RWPE1 (cell line): ENCODE results near the gene TUBB3.
A peak's percentile ranks its signal among the peaks of the same experiment; 100 is the strongest.
"Not testable (repeated sequence)": the region's sequence is repeated elsewhere in the genome, so short reads cannot be mapped to it uniquely, and the experiment has no call there.

ENCODE experiments used
- CTCF ChIA-PET: fragments of 350-600 bp; sonication (Branson Sonifier 250); formaldehyde crosslinking; extraction: SDS; loops from one replicate; lab custom pipeline; 2021; lab: Yijun Ruan, JAX
- POLR2A ChIA-PET: fragments of 400-600 bp; formaldehyde crosslinking; extraction: SDS; loops from one replicate; lab custom pipeline; 2020; ENCODE audit warnings: antibody characterized with exemption; ENCODE audit not compliant: low non-redundant PET; lab: Yijun Ruan, JAX
- DNase-seq: peaks from one replicate; pipeline ENCODE4 v3.0.0; 2012; ENCODE audit warnings: low spot score
- H3K27ac ChIP-seq: fragments of 450-650 bp; 2 replicates; pipeline ENCODE4 v1.5.1; 2017
- TF ChIP-seq, protein P1 (sequence below): fragments of 450-650 bp; conservative IDR thresholded peaks from 2 replicates; pipeline ENCODE4 v1.5.1; 2017; ENCODE audit warnings: low read depth, mild to moderate bottlenecking

TUBB3 gene

DNA sequence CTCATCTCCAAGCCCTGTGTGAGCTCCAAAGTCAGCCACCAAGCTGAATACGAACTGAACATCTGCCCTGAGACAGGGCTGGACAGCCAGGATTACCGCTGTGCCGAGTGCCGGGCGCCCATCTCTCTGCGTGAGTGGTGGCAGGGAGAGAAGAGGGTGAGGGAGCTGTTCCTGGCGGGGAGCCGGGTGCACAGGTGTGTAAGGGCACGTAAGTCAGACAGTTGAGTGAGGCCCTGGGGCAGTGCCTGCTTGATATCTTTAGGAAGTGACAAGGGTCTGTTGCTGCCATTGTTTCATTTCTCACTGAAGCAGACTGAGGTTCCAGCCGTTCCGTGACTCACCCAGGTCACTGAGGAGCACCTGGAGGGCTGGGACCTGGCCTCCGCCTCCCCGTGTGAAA lies 37.8 kb downstream of the TUBB3 start:
- 0 out of 2 replicates have a peak overlapping the region, but pooled peaks have one; percentile 3 for H3K27ac ChIP-seq
- TF ChIP-seq, protein P1, sequence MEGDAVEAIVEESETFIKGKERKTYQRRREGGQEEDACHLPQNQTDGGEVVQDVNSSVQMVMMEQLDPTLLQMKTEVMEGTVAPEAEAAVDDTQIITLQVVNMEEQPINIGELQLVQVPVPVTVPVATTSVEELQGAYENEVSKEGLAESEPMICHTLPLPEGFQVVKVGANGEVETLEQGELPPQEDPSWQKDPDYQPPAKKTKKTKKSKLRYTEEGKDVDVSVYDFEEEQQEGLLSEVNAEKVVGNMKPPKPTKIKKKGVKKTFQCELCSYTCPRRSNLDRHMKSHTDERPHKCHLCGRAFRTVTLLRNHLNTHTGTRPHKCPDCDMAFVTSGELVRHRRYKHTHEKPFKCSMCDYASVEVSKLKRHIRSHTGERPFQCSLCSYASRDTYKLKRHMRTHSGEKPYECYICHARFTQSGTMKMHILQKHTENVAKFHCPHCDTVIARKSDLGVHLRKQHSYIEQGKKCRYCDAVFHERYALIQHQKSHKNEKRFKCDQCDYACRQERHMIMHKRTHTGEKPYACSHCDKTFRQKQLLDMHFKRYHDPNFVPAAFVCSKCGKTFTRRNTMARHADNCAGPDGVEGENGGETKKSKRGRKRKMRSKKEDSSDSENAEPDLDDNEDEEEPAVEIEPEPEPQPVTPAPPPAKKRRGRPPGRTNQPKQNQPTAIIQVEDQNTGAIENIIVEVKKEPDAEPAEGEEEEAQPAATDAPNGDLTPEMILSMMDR = no peak
- DNase-seq = no peak
- ChIA-PET POLR2A (no interaction called here), CTCF (interaction anchor here (0.6 kb wide), 1 partner anchor 909 kb away, joined by 3 read pairs; no protein-coding TSS in a partner anchor)

DNA sequence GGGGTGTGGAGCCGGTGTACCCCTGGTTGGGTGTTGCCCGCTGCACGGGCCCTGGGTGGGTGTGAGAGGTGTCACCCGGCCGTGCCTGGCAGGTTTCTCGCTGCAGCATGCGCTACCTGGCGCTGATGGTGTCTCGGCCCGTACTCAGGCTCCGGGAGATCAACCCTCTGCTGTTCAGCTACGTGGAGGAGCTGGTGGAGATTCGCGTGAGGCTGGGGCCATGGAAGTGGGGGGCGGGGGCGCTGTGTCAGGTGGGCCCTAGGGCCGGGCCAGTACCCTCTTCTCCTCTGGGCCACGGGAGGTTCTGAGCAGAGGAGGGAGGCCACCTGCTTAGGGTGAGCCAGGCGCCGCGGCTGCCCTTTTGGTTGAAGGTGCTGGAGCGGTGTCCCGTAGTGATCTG lies 38.8 kb downstream of the TUBB3 start:
- H3K27ac ChIP-seq = peak overlapping the region; percentile 3; the same call in 1 of the 2 replicates
- ChIA-PET CTCF (no interaction called here), POLR2A (no interaction called here)
- TF ChIP-seq, protein P1 = no peak
- no peak for DNase-seq

DNA sequence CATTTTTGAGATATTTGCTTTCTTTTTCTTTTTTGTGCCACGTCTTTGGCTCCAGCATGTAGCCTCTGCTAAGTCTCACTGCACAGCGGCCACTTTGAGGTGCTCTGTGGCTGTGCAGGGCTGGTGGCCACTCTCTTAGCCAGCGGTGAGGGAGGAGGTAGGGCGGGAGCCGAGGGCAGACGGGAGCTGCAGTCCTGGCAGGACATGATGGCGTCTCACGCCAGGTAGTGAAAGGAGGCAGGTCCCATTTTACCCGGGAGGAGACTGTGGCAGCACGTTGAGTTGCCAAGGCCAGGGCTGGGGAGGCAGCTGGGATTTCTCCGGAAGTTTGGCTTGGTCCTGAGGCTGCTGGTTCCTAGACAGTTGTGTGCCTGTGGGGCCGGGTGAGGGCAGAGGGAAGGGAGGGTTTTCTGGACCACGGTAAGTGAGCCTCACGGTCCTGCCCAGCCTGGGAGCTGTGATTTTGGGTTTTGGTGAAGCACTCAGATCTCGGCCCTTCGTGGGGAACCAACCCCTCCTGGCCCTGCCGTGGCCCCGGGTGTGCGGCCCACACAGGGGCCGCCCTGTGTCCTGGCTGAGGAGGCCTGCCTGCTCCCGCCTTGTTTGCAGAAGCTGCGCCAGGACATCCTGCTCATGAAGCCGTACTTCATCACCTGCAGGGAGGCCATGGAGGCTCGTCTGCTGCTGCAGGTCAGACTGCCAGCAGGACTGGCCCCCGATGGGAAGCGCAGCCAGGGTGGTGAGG lies 39.8 kb downstream of the TUBB3 start:
- no peak for DNase-seq
- TF ChIP-seq, protein P1 = no peak
- H3K27ac ChIP-seq = peak overlapping the region; percentile 15; the same call in 1 of the 2 replicates
- ChIA-PET POLR2A (no interaction called here), CTCF (interaction anchor here (0.6 kb wide), 2 partner anchors 42 to 78 kb away, joined by 3 read pairs; no protein-coding TSS in a partner anchor)

DNA sequence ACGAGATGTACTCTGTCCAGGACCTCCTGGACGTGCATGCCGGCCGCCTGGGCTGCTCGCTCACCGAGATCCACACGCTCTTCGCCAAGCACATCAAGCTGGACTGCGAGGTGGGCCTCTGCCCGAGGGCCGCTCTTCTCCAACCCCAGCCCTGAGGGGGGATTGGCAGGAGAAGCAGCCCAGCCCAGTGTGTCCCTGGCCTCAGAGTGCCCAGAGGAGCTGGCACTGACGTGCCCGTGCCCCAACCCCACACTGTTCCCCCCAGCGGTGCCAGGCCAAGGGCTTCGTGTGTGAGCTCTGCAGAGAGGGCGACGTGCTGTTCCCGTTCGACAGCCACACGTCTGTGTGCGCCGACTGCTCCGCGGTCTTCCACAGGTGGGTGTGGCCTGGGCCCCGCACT lies 41.1 kb downstream of the TUBB3 start:
- POLR2A ChIA-PET = no interaction called here
- no peak for DNase-seq
- TF ChIP-seq, protein P1 = no peak
- H3K27ac ChIP-seq = no peak overlapping the region
- CTCF ChIA-PET = no interaction called here

DNA sequence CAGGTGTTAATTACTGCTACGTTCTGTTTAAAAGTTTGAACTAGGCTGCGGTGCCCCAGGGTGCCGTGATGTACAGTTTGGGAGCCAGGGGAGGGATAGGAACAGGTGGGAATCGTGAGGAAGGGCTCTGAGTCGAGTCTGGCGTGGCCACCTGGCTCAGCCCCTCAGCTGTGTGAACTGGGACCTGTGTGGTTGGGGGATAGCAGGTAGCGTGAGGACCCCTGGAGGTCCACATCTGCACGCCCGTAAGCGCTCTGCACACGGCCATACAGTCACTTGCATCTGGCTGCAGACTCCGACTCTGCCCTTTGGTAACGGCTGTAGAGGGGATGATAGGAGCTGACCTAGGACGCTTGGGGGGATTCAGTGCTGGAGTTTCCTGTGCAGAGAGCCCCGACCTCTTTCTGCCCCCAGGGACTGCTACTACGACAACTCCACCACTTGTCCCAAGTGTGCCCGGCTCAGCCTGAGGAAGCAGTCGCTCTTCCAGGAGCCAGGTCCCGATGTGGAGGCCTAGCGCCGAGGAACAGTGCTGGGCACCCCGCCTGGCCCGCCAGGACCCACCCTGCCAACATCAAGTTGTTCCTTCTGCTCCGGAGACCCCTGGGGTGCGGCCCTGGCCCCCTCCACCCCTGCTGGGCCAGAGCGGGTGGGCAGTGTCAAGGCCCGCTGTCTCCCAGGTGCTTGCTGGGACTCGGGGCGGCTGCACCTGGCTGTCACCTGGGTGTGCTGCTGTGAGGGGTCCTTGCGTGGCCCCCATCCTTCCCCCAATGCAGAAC lies 42.5 kb downstream of the TUBB3 start:
- POLR2A ChIA-PET = no interaction called here
- TF ChIP-seq, protein P1 = no peak
- DNase-seq = no peak
- CTCF ChIA-PET = no interaction called here
- no peak overlapping the region for H3K27ac ChIP-seq

DNA sequence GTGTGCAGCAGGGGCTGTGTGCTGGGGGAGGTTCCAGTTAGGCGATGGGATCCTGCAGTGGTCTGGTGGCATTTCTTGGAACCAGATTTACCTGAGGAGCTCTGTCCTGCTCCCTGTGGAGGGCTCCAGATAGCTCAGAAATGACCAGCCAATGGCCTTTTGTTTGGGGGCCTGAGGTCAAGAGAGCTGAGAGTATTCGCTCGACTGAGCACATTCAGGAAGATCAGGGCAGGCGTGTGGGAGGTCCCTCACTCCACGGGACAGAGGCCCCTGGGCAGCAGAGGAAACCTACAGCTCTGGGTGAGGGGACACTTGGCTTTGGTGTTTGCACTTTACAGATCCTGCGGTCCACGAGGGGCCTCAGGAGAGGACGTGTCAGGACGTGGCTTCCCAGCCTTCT lies 43.6 kb downstream of the TUBB3 start:
- CTCF ChIA-PET = no interaction called here
- TF ChIP-seq, protein P1 = no peak

DNA sequence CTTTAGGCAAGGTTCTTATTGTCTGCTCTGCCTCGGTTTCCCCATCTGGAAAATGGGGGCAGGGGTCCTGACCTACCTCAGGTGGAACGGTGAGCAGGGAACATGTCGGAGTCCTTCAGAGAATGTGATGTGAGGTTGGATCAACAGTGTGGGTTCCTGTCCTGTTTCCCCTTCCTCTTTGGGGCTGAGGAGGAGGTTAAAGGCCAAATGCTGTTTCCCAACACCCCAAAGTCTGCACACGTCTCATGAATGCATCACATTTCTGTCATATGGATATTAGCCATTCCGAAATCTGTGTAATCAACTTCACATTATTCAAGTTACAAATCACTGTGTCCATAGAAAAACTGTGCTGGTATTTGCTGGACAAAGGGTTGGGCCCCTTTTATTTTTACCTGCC lies 44.3 kb downstream of the TUBB3 start:
- H3K27ac ChIP-seq = peak overlapping the region; percentile 36
- CTCF ChIA-PET, DNase-seq, POLR2A ChIA-PET: not testable (repeated sequence)

More for the DNA sequence above, 43.6 kb downstream of the TUBB3 start:
- POLR2A ChIA-PET = no interaction called here
- no peak for DNase-seq
- H3K27ac ChIP-seq = no peak overlapping the region

DNA sequence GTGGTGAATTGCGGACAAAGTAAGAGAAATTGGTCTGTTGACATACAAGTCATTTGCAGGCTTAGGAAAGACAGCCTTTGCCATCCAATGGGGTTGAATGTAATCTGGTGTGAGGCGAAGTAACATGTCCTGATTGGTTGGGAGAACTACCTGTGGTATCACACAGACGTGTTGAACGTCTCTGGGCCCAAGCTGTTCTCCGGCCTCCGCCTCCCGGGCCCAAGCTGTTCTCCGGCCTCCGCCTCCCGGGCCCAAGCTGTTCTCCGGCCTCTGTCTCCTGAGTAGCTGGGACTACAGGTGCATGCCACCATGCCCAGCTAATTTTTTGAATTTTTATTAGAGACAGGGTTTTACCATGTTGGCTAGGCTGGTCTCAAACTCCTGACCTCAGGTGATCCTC lies 44.9 kb downstream of the TUBB3 start:
- POLR2A ChIA-PET, DNase-seq: not testable (repeated sequence)
- CTCF ChIA-PET = interaction anchor here (0.7 kb wide), 1 partner anchor 18 kb away, joined by 4 read pairs; no protein-coding TSS in a partner anchor
- peak overlapping the region; percentile 36 for H3K27ac ChIP-seq
